GM12875 (cell line): ENCODE results near the gene RASGRF1.

Experiments used
- H3K4me3 ChIP-seq: one replicate; pipeline ENCODE4 v1.5.1; 2011; ENCODE audit warnings: low read depth, low read length, control low read depth
- CTCF ChIP-seq: IDR thresholded peaks from 2 replicates; pipeline ENCODE4 v1.5.1; 2011; ENCODE audit warnings: low read depth, mild to moderate bottlenecking, control low read depth, inconsistent platforms, low read length, moderate library complexity, borderline replicate concordance; ENCODE audit not compliant: insufficient read depth

The RASGRF1 gene

GRCh38 chr15:79042213-79042928 lies 48.2 kb downstream of the RASGRF1 start:
- no peak for TF ChIP-seq CTCF
- no peak overlapping the region for H3K4me3 ChIP-seq

DNA sequence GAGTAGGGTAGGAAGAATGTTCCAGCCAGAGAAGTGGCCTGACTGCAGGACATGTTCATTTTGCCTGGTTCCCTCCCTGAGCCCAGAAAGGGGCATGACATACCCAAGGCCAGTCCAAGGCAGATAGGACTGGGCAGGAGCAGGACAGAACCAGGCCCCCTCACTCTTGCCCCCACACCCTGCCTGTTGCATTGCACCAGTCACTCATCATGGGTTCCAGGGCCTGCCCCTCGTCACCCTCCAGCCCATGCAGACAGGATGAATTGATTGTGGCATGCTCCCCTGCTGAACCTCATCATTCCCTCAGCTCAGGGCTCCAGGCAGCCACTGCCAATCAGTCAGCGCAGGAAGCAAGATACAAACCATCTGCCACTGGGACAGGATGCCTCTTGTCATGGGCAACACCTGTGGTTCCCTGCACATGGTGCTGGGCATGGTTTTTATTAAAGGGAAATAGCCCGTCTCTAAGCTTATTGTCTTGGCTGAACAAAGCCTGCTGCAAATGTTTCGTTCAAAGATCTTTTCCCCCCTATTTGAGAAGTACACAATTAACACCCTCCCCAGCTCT lies 48.9 kb downstream of the RASGRF1 start:
- H3K4me3 ChIP-seq, result no peak overlapping the region

GRCh38 chr15:79037848-79038247 lies 52.7 kb downstream of the RASGRF1 start:
- no peak overlapping the region for H3K4me3 ChIP-seq
- TF ChIP-seq CTCF, result no peak

More for the DNA sequence above, 48.9 kb downstream of the RASGRF1 start:
- no peak for TF ChIP-seq CTCF

DNA sequence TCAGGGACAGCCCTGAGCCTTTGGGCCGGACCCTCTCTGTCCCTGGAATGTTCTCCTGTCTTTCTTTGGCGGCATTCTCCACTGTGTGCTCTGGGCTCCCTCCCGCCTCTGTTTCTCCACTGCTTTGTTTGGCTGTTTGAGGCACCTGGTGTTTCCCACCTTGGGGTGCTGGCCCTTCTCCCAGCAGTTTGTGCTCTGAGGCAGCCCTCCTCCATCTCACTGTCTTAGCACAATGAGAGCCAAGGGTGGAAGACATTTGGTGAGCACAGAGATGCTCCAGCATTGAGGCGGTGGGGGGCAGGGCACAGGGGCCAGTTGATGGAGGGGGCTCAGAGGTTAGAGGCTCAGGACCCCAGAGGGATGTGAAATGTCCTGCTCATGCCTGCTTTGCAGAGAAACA lies 54.3 kb downstream of the RASGRF1 start:
- H3K4me3 ChIP-seq, result no peak overlapping the region
- no peak for TF ChIP-seq CTCF

- no peak for TF ChIP-seq CTCF
- H3K4me3 ChIP-seq, result no peak overlapping the region
Observed at GRCh38 chr15:79035814-79036213, 54.8 kb downstream of the RASGRF1 start.

DNA sequence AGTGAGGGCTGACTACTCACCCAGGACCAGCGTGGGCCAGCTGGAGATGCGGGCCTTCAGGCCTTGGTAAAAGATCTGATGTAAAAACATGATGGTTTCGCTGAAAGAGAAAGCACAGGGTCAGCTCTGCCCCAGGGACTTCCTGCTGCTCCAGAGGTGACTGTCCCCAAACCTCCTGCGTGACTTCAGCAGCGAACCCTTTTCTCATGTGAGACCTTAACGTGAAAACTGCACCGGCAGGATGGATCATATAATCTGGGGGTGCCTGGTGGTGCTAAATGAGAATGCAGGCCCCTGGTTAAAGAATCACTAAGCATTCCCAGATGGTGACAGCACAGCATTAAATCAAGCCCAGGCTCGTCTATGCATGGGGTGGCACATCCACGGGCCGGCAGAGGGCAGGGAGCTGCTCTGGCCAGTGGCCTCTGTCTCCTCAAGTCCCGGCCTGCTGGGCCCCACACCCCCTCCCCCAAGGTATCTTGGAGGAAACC lies 55.4 kb downstream of the RASGRF1 start:
- no peak overlapping the region for H3K4me3 ChIP-seq
- peak; percentile 31; the same call in 1 of the 2 replicates for TF ChIP-seq CTCF

DNA sequence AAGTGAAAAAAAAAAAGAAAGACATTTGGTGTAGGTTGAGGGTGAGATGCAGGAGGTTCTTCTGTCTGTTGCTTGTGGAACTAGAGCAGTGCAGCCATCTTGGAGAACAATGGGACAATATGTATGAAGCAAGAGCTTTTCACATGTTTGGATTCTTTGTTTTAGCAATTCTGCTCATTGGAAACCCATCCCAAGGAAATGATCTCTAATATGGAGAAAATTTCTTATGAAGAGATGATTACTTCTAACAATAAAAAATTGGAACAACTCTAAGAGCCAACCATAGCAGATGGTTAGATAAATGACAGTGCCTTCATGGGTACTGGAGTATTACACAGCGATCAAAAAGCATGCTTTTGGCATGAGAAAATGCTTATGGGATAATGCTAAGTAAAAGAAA lies 56.3 kb downstream of the RASGRF1 start:
- TF ChIP-seq CTCF, result no peak
- no peak overlapping the region for H3K4me3 ChIP-seq
